H1 (cell line): Measurements from ENCODE around the gene LRRIQ4. TPM values are rescaled to one million over a fixed set of nuclear protein-coding genes. Genes with fewer than 3 reads are reported as not detected.

Experiments
- CTCF ChIA-PET: fragments of 300-600 bp; sonication (Branson Sonifier 250); formaldehyde crosslinking; loops from one replicate; lab custom pipeline; 2021; ENCODE audit not compliant: partially characterized antibody; lab: Charles Lee
- POLR2A ChIA-PET: fragments of 300-600 bp; sonication (Branson Sonifier 250); formaldehyde crosslinking; loops from one replicate; lab custom pipeline; 2021; ENCODE audit warnings: inconsistent platforms; ENCODE audit not compliant: partially characterized antibody; lab: Charles Lee
- DNase-seq, 2 experiments: peaks; one replicate each; pipeline versions ENCODE4 v3.0.0 to v3.0.0-alpha.2; 2010 to 2022; ENCODE audit warnings: low spot score in 2 of 2, low read depth in 1 of 2, mixed read lengths in 1 of 2
- FAIRE-seq: peaks from 2 replicates; lab custom pipeline; 2011; peaks lifted over from hg19 to GRCh38; lab: Jason Lieb, UNC
- H2AFZ ChIP-seq: 2 replicates; pipeline ENCODE4 v1.8.1; 2012; ENCODE audit warnings: low read length, inconsistent platforms
- H2AK5ac ChIP-seq: 2 replicates; pipeline ENCODE4 v1.6.1; 2013; ENCODE audit warnings: low read depth, low read length
- H2BK120ac ChIP-seq: replicated peaks from 2 replicates; pipeline ENCODE3; 2013; ENCODE audit warnings: low read depth, low read length, inconsistent platforms
- H2BK12ac ChIP-seq: 2 replicates; pipeline ENCODE4 v1.6.1; 2013; ENCODE audit warnings: low read depth, low read length
- H2BK15ac ChIP-seq: 2 replicates; pipeline ENCODE4 v1.6.1; 2013; ENCODE audit warnings: low read length
- H2BK20ac ChIP-seq: 2 replicates; pipeline ENCODE4 v1.6.1; 2013; ENCODE audit warnings: low read length
- H2BK5ac ChIP-seq: 2 replicates; pipeline ENCODE4 v1.6.1; 2013; ENCODE audit warnings: low read depth, low read length
- H3K14ac ChIP-seq: 2 replicates; pipeline ENCODE4 v1.6.1; 2013; ENCODE audit warnings: inconsistent platforms; ENCODE audit not compliant: insufficient read length
- H3K18ac ChIP-seq: 2 replicates; pipeline ENCODE4 v1.6.1; 2013; ENCODE audit warnings: low read length; ENCODE audit errors: extremely low read depth
- H3K23ac ChIP-seq: 2 replicates; pipeline ENCODE4 v1.6.1; 2013; ENCODE audit warnings: inconsistent platforms; ENCODE audit not compliant: insufficient read length
- H3K23me2 ChIP-seq: 2 replicates; pipeline ENCODE4 v1.6.1; 2013; ENCODE audit warnings: low read depth, low read length
- H3K27ac ChIP-seq: 2 replicates; pipeline ENCODE4 v1.6.1; 2011; ENCODE audit warnings: low read depth, low read length, inconsistent platforms
- H3K27me3 ChIP-seq, 4 experiments: replicated peaks in 1 of 4; 1 replicate in 1 of 4; 2 replicates in 3 of 4; pipeline versions ENCODE4 v1.6.1 to v1.8.1; 2011 to 2013; ENCODE audit warnings: low read length in 3 of 4, mild to moderate bottlenecking in 3 of 4, inconsistent platforms in 2 of 4, mixed read lengths in 2 of 4, moderate library complexity in 1 of 4; ENCODE audit not compliant: control insufficient read depth in 3 of 4, insufficient read depth in 3 of 4; ENCODE audit errors: extremely low read depth in 1 of 4
- H3K36me3 ChIP-seq, 4 experiments: 2 replicates each; pipeline versions ENCODE4 v1.6.1 to v1.8.1; 2011 to 2013; ENCODE audit warnings: mild to moderate bottlenecking in 4 of 4, low read length in 3 of 4, moderate library complexity in 2 of 4, control low read depth in 1 of 4, inconsistent platforms in 1 of 4; ENCODE audit not compliant: insufficient read depth in 4 of 4, control insufficient read depth in 2 of 4
- H3K4ac ChIP-seq: replicated peaks from 2 replicates; pipeline ENCODE3; 2013; ENCODE audit warnings: low read length, low read depth, mixed read lengths, inconsistent platforms; ENCODE audit not compliant: insufficient read length
- H3K4me1 ChIP-seq, 4 experiments: replicated peaks in 1 of 4; 1 replicate in 1 of 4; 2 replicates in 3 of 4; pipeline versions ENCODE4 v1.6.1 to v1.8.1; 2011 to 2013; ENCODE audit warnings: low read length in 3 of 4, inconsistent platforms in 2 of 4, mixed read lengths in 1 of 4; ENCODE audit not compliant: insufficient read depth in 4 of 4, control insufficient read depth in 3 of 4
- H3K4me2 ChIP-seq, 2 experiments: 2 replicates each; pipeline versions ENCODE4 v1.6.1 to v1.8.1; 2011 to 2013; ENCODE audit warnings: low read depth in 2 of 2, low read length in 2 of 2, control low read depth in 1 of 2, inconsistent platforms in 1 of 2, mild to moderate bottlenecking in 1 of 2; ENCODE audit not compliant: insufficient read depth in 1 of 2
- H3K4me3 ChIP-seq, 4 experiments: fragments of 200-600, 300-600 bp in 1 of 4; sonication (generic), shearing (Covaris generic), sonication (Bioruptor Twin) in 1 of 4; 2 replicates each; pipeline versions ENCODE4 v1.5.1 to v1.8.1; 2011 to 2016; ENCODE audit warnings: low read length in 4 of 4, low read depth in 3 of 4, control low read depth in 2 of 4, inconsistent platforms in 2 of 4, mild to moderate bottlenecking in 2 of 4, mixed read lengths in 1 of 4, moderate library complexity in 1 of 4; ENCODE audit not compliant: insufficient read depth in 2 of 4; ENCODE audit errors: extremely low read depth in 1 of 4
- H3K56ac ChIP-seq: replicated peaks from 2 replicates; pipeline ENCODE3; 2013; ENCODE audit warnings: low read depth, mild to moderate bottlenecking, mixed read lengths, low read length, inconsistent platforms; ENCODE audit not compliant: insufficient read length
- H3K79me1 ChIP-seq: 2 replicates; pipeline ENCODE4 v1.6.1; 2013; ENCODE audit warnings: low read depth, low read length, control low read depth
- H3K79me2 ChIP-seq, 2 experiments: 2 replicates each; pipeline versions ENCODE4 v1.6.1 to v1.8.1; 2012 to 2013; ENCODE audit warnings: low read length in 2 of 2, mild to moderate bottlenecking in 2 of 2, inconsistent platforms in 1 of 2; ENCODE audit not compliant: insufficient read depth in 2 of 2, control insufficient read depth in 1 of 2
- H3K9ac ChIP-seq, 4 experiments: replicated peaks in 1 of 4; 1 replicate in 1 of 4; 2 replicates in 3 of 4; pipeline versions ENCODE4 v1.6.1 to v1.8.1; 2011 to 2013; ENCODE audit warnings: low read depth in 3 of 4, low read length in 3 of 4, control low read depth in 2 of 4, mild to moderate bottlenecking in 2 of 4, moderate library complexity in 2 of 4, inconsistent platforms in 1 of 4; ENCODE audit errors: extremely low read depth in 1 of 4
- H3K9me3 ChIP-seq, 2 experiments: 2 replicates each; pipeline versions ENCODE4 v1.6.1 to v1.8.1; 2012 to 2013; ENCODE audit warnings: mild to moderate bottlenecking in 2 of 2, moderate library complexity in 2 of 2, control low read depth in 1 of 2, inconsistent platforms in 1 of 2, low read depth in 1 of 2, low read length in 1 of 2, mixed read lengths in 1 of 2; ENCODE audit not compliant: insufficient read depth in 2 of 2
- H4K20me1 ChIP-seq, 2 experiments: replicated peaks in 1 of 2; 2 replicates each; pipeline versions ENCODE3 to v1.8.1; 2011 to 2013; ENCODE audit warnings: inconsistent platforms in 2 of 2, low read length in 2 of 2, mild to moderate bottlenecking in 1 of 2; ENCODE audit not compliant: insufficient read depth in 2 of 2, control insufficient read depth in 1 of 2
- H4K5ac ChIP-seq: 2 replicates; pipeline ENCODE4 v1.6.1; 2013; ENCODE audit warnings: low read length, low read depth, mixed read lengths, inconsistent platforms; ENCODE audit not compliant: insufficient read length
- H4K8ac ChIP-seq: 2 replicates; pipeline ENCODE4 v1.8.0; 2013; ENCODE audit warnings: mild to moderate bottlenecking, moderate library complexity, low read length, inconsistent platforms; ENCODE audit not compliant: insufficient read depth; ENCODE audit errors: extremely low read depth
- H4K91ac ChIP-seq: replicated peaks from 2 replicates; pipeline ENCODE3; 2013; ENCODE audit warnings: low read length, mixed read lengths, inconsistent platforms; ENCODE audit not compliant: insufficient read length
- JUND ChIP-seq: IDR thresholded peaks from 2 replicates; pipeline ENCODE4 v1.6.1; 2011; ENCODE audit warnings: mild to moderate bottlenecking, improper control_type of control experiment, low read length
- WGBS, 2 experiments: shearing (Covaris generic) in 1 of 2; methylation state at CpG; one replicate each; pipeline versions ENCODE4 v1.1.6 to v1.1.7; 2013 to 2015; ENCODE audit warnings: low lambda C conversion rate in 2 of 2, mixed read lengths in 2 of 2, inconsistent platforms in 1 of 2, low coverage in 1 of 2, missing lambda C conversion rate in 1 of 2; ENCODE audit not compliant: insufficient replicate concordance in 2 of 2, insufficient coverage in 1 of 2, insufficient read length in 1 of 2; ENCODE audit errors: extremely low coverage in 1 of 2, missing lambda C conversion rate in 1 of 2; 5-methylcytosine and 5-hydroxymethylcytosine counted together
- polyA plus RNA-seq, 7 experiments: library from polyadenylated mRNA; depleted of rRNA in 3 of 7; stranded (reverse) in 5 of 7; unstranded in 2 of 7; fragments of >200 nt in 5 of 7; fragments of 200-250 nt in 2 of 7; gene quantifications; 1 replicate in 5 of 7; 2 replicates in 1 of 7; 4 replicates in 1 of 7; pipeline versions ENCODE4 v1.2.1 to v1.2.3, GENCODE V29; 2011 to 2013; ENCODE audit warnings: missing spikeins in 2 of 7, mixed read lengths in 2 of 7
- total RNA-seq: library from RNA; stranded (reverse); fragmentation: NEBNext Ultra II Directional; extraction: Animal tissue kit (Norgen Biotek cat#: 25700); gene quantifications from 2 replicates; pipeline ENCODE4 v1.2.1, GENCODE V29; 2021

Gene LRRIQ4
- total and polyA plus RNA-seq, 2 of the 8 experiments (the other 6 are each of a cell fraction or from before 2014, with no cell fraction given), result 0.08 TPM; not detected in 1

GRCh38 chr3:169774186-169774585, 38.5 kb upstream of the LRRIQ4 start:
- H3K9ac ChIP-seq, result peak overlapping the region in 1 of 4 experiments; percentile 82; a peak in 3 of 7 replicates
- H3K79me2 ChIP-seq, result peaks cover 0 to 50% of the 10 kb centered on the region in 2 experiments; a peak in 3 of 4 replicates
- H3K14ac ChIP-seq, result no peak overlapping the region
- H3K9me3 ChIP-seq, result no peaks in the 10 kb centered on the region
- no peak overlapping the region for H3K18ac ChIP-seq
- H3K4me1 ChIP-seq, result peaks cover 0 to 3% (median 1%) of the 10 kb centered on the region in 4 experiments; a peak in 1 of 7 replicates
- no peaks in the 10 kb centered on the region for H3K23me2 ChIP-seq
- no peak overlapping the region for H3K23ac ChIP-seq
- H2BK120ac ChIP-seq, result no peak overlapping the region
- peak overlapping the region; percentile 44 to 91 (median 91) for H3K4me3 ChIP-seq
- 67% methylated on average over 5 of the region's 5 CpGs; no CpG with 5 or more reads in 1 of the 2 experiments for WGBS, 2 experiments
- no peak overlapping the region for H2BK5ac ChIP-seq
- POLR2A ChIA-PET, result interaction anchor here (0.9 to 3.5 kb wide), 5 partner anchors 9 to 37 kb away, joined by 3 to 30 read pairs (median 5); partner anchors contain the start of genes LRRC34, LRRIQ4 and TERC
- peaks cover 0 to 4% of the 10 kb centered on the region in 2 experiments for H4K20me1 ChIP-seq
- H4K91ac ChIP-seq, result no peak overlapping the region
- DNase-seq, result no peak
- H2AK5ac ChIP-seq, result no peak overlapping the region
- H3K4me2 ChIP-seq, result peak overlapping the region; percentile 21 to 74; a peak in 3 of 4 replicates
- H2AFZ ChIP-seq, result no peak overlapping the region
- TF ChIP-seq JUND, result no peak
- no peak overlapping the region for H3K56ac ChIP-seq
- H3K4ac ChIP-seq, result no peak overlapping the region
- CTCF ChIA-PET, result interaction anchor here (0.6 to 1.8 kb wide), 3 partner anchors 10 to 79 kb away, joined by 3 to 7 read pairs (median 3); partner anchors contain the start of gene TERC
- no peak overlapping the region for H2BK20ac ChIP-seq
- H3K36me3 ChIP-seq, result peaks cover 0 to 41% (median 11%) of the 10 kb centered on the region in 4 experiments; a peak in 6 of 8 replicates
- H4K5ac ChIP-seq, result no peak overlapping the region
- no peak overlapping the region for H4K8ac ChIP-seq
- H2BK12ac ChIP-seq, result no peak overlapping the region
- H3K79me1 ChIP-seq, result no peaks in the 10 kb centered on the region; the same call in 1 of the 2 replicates
- FAIRE-seq, result no peak
- H3K27me3 ChIP-seq, result no peaks in the 10 kb centered on the region
- H3K27ac ChIP-seq, result no peak overlapping the region
- no peak overlapping the region for H2BK15ac ChIP-seq
